VCaP (cell line): Measurements from ENCODE around the gene CBL.
"Not testable (repeated sequence)": the region's sequence is repeated elsewhere in the genome, so short reads cannot be mapped to it uniquely, and the experiment has no call there.

Experiments
- H3K27ac ChIP-seq: fragments of 450-650 bp; 2 replicates; pipeline ENCODE4 v1.5.1; 2017
- CTCF ChIP-seq: fragments of 450-650 bp; conservative IDR thresholded peaks from 2 replicates; pipeline ENCODE4 v1.5.1; 2017; ENCODE audit warnings: mild to moderate bottlenecking, moderate library complexity

The CBL gene

GRCh38 chr11:119194811-119195440 is 11.2 kb upstream of the CBL start:
- no peak overlapping the region for H3K27ac ChIP-seq
- no peak for TF ChIP-seq CTCF

DNA sequence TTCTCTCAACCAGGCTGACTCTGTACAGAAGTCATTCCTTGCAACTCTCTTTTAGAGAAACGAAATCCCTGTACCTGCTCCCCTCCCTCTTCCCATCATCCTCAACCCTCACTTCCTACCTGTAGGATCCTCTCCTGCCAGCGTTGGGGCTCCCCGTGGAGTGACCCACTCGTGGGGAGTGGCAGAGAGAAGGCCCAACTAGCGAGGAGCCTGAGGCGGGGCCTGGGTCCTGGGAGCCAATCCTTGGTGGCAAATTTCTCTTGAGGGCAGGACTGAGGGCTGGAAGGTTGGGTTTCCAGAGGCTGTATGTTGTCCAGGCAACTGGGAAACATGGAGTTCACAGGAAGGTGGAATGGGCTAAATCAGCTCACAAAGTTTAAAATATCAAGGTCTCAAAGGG is 10.5 kb upstream of the CBL start:
- no peak for TF ChIP-seq CTCF
- no peak overlapping the region for H3K27ac ChIP-seq

DNA sequence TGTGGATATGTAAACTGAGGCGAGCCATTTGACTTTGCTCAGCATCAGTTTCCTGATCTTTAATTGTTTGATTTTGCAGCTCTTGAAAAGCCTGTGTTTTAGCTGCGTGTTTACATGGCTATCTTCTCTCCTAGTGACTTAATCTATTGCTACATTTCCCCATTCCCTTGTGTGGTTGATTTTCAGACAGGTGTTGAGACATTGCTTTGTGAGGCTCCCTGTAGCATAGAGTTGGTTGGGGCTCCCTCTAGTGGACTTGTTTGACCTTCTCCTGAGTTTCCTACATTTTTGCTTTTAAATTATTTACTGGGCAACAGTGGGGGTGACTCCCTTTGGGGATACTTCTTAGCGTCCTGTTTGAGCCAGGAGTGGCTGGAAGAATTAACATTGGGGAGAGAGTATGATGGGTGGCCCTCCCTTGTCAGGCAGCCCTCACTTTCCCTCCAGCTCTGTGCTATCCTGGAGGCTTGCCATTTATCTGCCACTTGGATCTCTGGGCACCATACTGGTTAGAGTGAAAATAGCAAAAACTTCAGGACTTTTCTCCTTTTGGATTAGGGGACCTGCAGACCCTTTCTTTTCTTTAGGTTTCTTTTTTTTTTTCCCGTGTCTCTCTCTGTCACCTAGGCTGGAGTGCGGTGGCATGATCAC is 9.2 kb upstream of the CBL start:
- H3K27ac ChIP-seq: peak overlapping the region; percentile 7; the same call in 1 of the 2 replicates
- peak; percentile 95 for TF ChIP-seq CTCF

GRCh38 chr11:119198925-119199324 is 7.2 kb upstream of the CBL start:
- H3K27ac ChIP-seq: peak overlapping the region; percentile 2; the same call in 1 of the 2 replicates

DNA sequence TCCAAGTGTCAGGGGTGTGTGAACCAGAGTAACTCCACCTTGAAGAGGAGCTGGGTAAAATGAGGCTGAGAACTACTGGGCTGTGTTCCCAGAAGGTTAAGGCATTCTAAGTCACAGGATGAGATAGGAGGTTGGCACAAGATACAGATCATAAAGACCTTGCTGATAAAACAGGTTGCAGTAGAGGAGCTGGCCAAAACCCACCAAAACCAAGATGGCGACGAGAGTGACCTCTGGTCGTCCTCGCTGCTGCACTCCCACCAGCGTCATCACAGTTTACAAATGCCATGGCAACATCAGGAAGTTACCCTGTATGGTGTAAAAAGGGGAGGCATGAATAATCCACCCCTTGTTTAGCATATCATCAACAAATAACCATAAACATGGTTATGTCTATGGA is 4.9 kb upstream of the CBL start:
- not testable (repeated sequence) for H3K27ac ChIP-seq

More at GRCh38 chr11:119198925-119199324, 7.2 kb upstream of the CBL start:
- no peak for TF ChIP-seq CTCF

DNA sequence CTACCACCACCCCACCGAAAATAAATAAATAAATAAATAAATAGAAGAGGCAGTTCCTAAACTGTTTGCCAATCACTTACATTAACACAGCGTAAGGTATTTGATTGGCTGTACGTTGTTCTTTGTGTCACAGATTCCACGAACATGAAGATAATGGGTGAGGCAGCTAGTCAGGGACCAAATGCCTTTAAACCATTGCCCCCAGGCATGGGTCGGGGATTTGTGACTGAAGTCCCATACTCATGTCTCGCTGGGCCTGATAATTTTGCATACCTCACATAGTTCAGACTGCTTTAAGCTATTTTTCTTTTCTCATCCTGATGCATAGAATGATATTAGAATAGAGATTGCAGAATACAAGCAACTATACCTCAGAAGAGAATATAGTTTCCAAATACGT is 3.6 kb upstream of the CBL start:
- no peak overlapping the region for H3K27ac ChIP-seq
- TF ChIP-seq CTCF: no peak

GRCh38 chr11:119204066-119204465 is 2.1 kb upstream of the CBL start:
- no peak overlapping the region for H3K27ac ChIP-seq
- TF ChIP-seq CTCF: no peak

DNA sequence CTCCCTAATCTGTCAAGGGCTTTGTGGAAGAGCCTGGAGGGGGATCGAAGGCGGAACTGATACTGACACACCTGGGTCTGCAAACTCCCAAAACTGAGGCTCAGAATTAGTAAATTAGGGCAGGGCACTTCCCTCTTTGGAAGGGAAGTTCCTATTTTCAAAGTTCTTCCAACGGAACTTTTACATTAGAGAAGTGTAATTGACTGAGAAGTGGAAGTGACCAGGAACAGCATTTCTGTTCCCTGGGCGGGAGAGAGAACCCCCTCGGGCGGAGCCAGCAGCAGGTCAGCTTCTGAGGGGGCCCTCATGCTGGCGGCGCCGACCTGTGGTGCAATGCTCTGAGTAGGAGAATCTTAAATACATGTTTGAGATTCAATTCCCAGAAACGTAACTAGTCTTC is 1.1 kb upstream of the CBL start:
- no peak for TF ChIP-seq CTCF
- peak overlapping the region; percentile 90 for H3K27ac ChIP-seq
